ENCODE results near the gene LRTM2.

The LRTM2 gene

DNA sequence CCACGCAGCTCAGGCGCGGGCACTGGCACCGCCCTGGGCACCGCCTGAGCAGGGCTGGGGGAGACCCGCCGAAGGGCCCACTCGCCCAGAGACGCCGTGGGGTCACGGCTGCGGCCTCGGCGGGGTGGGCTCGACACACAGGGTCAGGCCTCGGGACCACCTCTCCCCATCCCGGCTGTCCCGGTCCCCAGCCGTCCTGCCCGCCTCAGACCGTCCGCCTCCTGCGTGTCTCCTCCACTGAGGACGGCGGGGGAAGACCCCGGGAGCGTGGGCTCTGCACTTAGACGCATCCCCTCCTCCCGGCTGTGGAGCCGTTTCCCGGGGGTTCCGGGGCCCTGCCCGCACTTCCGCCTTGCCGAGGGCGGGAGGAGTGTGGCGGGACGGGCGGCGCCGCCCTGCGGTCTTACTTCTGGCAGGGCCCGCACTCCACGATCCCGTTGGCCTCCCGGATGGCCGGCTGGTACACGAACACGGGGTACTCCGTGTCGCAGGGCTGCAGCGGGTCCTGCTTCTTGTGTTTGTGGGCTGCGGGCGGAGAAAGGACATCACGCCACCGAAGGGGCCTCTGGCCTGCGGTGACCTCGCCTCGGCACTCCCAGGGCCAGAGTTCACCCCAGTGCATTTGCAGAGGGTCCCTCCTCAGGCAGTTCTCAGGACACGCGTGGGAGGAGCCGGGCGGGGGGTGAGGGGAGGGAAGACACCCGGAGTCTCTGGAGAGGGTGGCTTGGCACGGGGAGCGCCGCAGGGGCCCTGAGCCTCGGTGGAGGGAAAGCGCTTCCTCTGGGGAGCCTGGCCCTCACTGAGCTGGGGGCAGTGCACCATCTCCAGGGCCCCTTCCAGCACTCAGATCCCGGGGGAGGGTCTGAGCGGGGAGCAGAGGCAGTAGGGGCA is 23.1 kb upstream of the LRTM2 start:
- H3K27ac ChIP-seq, result peak overlapping the region; percentile 68 to 98 (median 91)
- peak overlapping the region; percentile 41 to 61 (median 53) for H3K4me3 ChIP-seq

DNA sequence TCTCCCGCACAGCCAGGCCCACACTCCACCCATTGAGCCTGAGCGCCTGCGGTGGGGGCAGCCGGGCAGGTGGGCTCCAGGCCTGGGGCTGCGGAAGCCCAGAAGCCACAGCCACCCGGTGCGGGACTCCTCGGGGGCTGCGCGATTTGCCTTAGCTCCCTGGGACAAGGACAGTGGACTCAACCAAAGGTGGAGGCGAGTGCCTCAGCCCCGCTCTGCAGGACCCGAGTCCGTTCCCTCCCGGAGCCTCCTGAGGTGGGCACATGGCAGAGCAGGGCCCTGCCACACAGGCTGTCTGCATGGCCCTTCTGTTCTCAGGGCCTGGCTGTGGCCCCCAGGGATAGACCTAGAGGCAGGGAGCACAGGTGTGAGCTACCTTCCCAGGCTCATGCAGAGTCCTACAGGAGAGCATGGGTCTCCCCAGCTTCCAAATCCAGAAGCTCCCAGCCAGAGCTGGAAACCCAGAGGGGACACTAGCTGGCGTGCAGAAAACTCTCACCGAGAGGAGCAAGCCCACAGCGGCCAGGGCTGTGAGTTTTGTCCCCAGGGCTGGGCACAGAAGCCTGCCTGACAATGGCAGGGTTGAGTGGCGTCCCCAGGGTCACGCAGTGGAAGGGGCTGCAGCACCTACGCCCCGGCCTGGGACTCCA is 22.2 kb upstream of the LRTM2 start:
- H3K27ac ChIP-seq, result peak overlapping the region in 17 of 21 experiments; percentile 0 to 98 (median 92)
- no peak overlapping the region for H3K4me3 ChIP-seq

DNA sequence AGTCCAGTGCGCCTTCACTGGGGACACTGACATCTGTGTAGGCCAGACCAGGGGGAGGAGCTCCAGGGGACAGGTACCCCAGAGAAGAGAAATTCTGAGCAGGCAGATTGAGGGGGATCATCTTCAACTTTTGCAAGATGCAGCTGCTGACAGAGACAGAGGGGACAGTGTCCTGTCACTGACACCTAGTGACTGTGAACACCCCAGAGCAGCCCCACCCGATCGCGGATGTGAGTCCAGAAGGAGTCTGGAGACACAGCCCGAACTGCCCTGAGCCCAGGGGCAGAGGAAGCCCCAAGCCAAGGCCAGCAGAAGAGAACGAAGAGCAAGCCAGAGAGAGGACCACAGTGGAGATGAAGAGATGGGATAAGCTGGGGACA is 21.7 kb upstream of the LRTM2 start:
- no peak overlapping the region for H3K4me3 ChIP-seq
- H3K27ac ChIP-seq, result no peak overlapping the region

GRCh38 chr12:1799051-1799881 is 21.1 kb upstream of the LRTM2 start:
- Histone ChIP-seq H3K27ac (no peak overlapping the region), H3K4me3 (no peak overlapping the region)

DNA sequence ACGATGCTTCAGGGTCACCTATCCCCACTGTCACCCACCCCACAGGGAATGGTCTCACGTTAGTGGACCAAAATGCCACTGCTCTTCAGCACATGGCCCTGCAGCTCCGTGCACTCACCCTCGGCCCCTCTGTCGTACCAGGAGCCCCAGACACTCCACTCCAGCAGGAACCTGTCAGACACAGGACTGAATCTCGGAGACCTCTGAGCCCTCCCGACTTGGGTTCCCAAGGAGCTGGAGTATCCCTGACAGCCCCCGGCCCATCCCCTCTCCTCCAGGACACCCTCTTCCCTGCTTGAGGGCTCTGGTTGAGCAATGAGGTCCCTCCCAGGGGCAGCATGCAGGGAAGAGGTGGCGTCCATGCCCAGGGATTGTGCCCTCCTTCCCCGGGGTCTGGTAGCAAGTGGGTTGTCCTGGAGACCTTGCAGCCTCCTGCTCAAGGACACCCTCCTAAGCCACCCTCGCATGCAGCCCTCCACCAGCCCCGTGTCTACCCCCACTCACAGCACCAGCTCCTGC is 20.4 kb upstream of the LRTM2 start:
- no peak overlapping the region for H3K4me3 ChIP-seq
- H3K27ac ChIP-seq, result no peak overlapping the region

DNA sequence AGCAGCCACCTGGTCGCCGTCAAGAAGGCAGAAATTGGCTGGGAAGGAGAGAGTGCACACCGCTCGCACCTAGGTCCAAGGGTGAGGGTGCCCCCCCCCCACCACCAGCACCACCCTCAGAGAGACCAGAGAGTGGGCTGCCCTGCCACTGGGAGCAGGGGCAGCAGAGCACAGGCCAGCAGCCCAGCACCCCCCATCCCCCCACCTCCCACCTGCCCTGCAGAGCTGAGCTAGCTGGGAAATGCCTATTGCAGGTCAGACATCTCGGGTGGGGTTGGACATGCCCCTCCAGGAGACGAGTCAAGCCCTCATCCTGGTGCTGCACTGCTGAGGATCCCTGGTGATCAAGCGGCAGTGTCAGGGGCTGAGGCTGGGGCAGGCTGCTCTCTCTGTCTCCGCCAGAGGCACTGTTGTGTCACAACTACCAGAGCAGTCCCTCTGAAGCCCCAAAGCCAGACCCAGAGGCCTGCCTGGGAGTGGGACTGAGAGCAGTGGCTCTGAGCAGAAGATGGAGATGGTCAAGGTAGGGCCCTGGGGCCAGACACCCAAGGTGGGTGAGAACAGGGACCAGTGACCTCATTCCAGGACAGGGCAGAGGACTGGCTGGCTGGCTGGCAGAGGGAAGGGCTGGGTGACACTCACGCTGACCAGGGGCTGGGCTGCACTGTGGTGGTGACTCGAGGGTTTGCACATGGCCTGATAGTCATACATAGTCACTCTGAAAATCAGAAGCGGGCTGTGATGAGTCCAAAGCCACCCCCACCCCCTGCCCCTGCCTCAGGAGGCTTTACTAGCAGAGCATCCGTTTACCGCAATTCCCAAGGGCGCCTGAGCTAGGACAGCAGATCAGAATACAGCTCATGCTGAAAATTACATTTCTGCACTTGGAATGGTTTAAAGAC is 19.7 kb upstream of the LRTM2 start:
- H3K4me3 ChIP-seq, result no peak overlapping the region
- peak overlapping the region in 1 of 21 experiments; percentile 5 for H3K27ac ChIP-seq

DNA sequence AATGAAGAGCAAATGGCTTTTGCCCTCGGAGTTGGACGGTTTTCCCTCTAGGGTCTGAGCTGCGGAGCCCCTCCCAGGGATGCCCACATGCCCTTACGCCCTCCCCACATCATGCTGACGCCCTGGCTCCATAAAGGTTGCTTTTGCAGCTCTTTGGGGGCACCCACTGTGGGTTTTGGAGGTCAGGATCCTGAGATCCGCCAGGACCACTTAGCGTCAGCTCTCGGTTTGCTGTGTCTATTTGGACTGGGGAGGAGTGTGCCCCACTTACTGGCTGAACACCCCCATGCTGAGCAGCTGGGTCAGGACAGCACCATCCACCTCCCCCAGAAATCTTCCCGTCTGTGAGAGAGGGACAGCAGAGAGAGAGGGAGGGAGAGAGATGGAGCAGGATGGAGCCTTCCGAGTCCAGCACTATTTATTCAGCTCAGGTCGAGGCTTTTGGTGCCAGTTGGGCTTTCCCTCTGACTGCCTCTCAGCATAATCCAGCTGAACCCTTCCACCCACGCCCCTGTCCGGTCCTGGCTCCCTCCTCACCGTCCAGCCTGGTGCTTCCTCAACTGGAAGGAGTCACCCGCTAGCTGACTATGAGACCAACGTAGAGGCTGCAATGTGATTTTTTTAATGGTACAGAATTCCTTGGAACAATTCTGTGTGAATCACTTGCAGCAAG is 18.9 kb upstream of the LRTM2 start:
- H3K27ac ChIP-seq, result no peak overlapping the region
- H3K4me3 ChIP-seq, result no peak overlapping the region

DNA sequence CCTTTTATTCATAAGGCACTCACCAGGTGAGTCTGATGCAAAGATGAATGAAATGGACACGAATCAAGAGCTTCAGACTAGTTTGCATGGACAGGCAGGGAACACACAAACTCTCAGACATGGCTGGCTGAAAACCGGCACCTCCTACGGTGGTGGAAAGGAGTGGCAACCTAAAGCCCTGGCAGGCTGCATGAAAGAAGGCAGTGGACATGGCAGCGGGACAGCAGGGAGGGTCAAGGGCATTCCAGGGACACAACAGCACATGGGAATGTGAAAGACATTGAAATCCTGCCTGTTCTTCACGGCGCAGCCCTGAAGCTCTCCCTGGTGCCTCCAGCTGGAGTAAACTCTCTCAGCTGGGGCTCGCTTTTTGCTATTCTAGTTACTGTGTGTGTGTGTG is 16.6 kb upstream of the LRTM2 start:
- Histone ChIP-seq H3K27ac (no peak overlapping the region), H3K4me3 (no peak overlapping the region)

DNA sequence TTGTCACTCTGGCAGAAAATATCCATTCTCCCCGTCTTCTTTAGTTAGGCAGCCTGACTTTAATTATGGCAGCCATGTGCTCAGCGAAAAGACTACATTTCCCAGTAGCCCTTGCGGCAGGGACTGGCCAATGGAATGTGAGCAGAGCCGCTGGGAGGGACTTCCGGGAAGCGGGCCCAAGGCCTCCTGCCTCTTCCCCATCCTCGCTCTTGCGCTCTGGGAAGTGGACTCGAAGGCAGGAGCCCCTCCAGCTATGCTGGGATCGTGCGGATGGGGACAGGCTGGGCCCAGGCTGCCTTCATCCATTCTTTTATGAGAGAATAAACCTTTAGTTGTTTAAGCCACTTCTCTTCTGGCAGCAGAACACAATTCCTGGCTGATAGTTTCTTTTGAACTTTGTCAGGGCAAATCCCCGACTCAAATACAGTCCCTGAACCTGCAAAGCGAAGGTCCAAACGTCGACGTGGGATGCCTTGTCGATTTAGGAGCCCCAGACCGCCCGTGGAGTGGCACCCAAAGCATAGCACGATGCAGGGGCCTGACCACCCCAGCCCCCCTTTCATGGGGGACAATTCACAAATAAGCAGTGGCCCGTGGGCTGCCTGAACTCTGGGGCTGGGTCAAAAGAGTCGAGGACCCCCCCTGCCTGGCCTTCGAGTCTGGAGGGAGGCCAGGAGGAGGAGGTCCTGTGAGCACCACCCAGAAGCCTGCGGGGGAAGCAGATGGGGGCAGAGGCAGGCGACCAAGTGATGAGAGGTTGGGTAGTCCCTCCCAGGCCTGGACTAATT is 15.6 kb upstream of the LRTM2 start:
- H3K4me3 ChIP-seq, result no peak overlapping the region
- peak overlapping the region in 12 of 21 experiments; percentile 1 to 75 (median 48) for H3K27ac ChIP-seq

DNA sequence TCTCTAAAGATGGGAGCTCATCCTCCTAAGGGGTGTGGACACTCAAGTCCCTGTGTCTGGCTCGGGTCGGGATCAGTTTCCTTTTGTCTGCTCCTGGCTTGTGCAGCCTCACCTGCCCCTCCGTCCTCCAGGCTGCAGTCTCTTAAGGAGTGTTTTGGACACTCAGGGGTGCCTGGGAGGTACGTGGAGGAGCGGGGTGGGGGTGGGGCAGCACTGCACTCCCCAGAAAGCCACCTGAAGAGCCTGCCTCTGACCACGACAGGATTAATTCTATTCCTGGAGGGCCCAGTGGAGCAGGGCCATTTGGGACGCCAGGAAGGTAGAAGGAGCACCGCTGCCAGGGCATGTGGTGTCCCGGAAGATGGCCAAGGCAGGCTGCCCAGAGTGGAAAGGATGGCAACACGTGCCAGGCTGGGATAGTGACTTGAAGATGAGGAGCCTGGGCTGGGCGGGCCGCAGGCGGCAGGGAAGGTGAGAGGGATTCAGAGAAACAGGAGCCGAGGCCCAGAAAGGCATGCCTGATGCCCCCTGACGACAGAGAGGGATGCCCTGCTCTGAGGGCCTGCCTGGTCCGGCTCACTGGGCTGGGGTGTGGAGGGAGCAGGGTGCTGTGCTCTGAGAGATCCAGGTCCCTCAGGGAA is 14.8 kb upstream of the LRTM2 start:
- peak overlapping the region in 5 of 21 experiments; percentile 5 to 50 (median 38) for H3K27ac ChIP-seq

GRCh38 chr12:1806301-1807086 is 13.9 kb upstream of the LRTM2 start:
- Histone ChIP-seq H3K4me3 (no peak overlapping the region), H3K27ac (peak overlapping the region in 4 of 21 experiments; percentile 5 to 50 (median 44))

More for the DNA sequence above, 14.8 kb upstream of the LRTM2 start:
- no peak overlapping the region for H3K4me3 ChIP-seq

GRCh38 chr12:1807087-1807860 is 13.1 kb upstream of the LRTM2 start:
- H3K4me3 ChIP-seq, result no peak overlapping the region

GRCh38 chr12:1808036-1808797 is 12.1 kb upstream of the LRTM2 start:
- Histone ChIP-seq H3K27ac (no peak overlapping the region), H3K4me3 (no peak overlapping the region)

More at GRCh38 chr12:1807087-1807860, 13.1 kb upstream of the LRTM2 start:
- H3K27ac ChIP-seq, result no peak overlapping the region

- H3K27ac ChIP-seq, result peak overlapping the region in 1 of 21 experiments; percentile 5
- no peak overlapping the region for H3K4me3 ChIP-seq
Observed at GRCh38 chr12:1808798-1809480, 11.4 kb upstream of the LRTM2 start.
